HFFc6 (cell line): ENCODE measurements around the gene CEP250. TPM values are rescaled to one million over a fixed set of nuclear protein-coding genes. Genes with fewer than 3 reads are reported as not detected.

Source experiments
- DNase-seq: peaks from one replicate; pipeline ENCODE4 v3.0.0-alpha.2; 2018
- H3K27ac Mint-ChIP-seq: 2 replicates; pipeline ENCODE4 v1.8.0; 2020; ENCODE audit warnings: mild to moderate bottlenecking, mixed read lengths
- H3K27me3 Mint-ChIP-seq: 2 replicates; pipeline ENCODE4 v1.8.0; 2021; ENCODE audit warnings: mild to moderate bottlenecking, moderate library complexity, mixed read lengths; ENCODE audit not compliant: insufficient read depth
- H3K36me3 Mint-ChIP-seq: 2 replicates; pipeline ENCODE4 v1.8.0; 2021; ENCODE audit warnings: low read depth, mixed read lengths
- H3K4me1 Mint-ChIP-seq: 2 replicates; pipeline ENCODE4 v1.8.0; 2020; ENCODE audit warnings: low read depth, mixed read lengths
- H3K4me3 Mint-ChIP-seq: 2 replicates; pipeline ENCODE4 v1.8.0; 2020; ENCODE audit warnings: mild to moderate bottlenecking, moderate library complexity, mixed read lengths
- H3K9me3 Mint-ChIP-seq: 2 replicates; pipeline ENCODE4 v1.8.0; 2020; ENCODE audit warnings: mild to moderate bottlenecking, mixed read lengths
- microRNA-seq: library from miRNA; unstranded; fragments of <30 nt; microRNA quantifications from one replicate; pipeline ENCODE4, GENCODE V29; 2019
- total RNA-seq, 6 experiments: library from RNA; stranded (reverse); fragmentation: NEBNext Ultra II Directional; extraction: Animal tissue kit (Norgen Biotek cat#: 25700); gene quantifications; 2 replicates in 1 of 6; 3 replicates in 5 of 6; pipeline ENCODE4 v1.2.3, GENCODE V29; 2021
- TF ChIP-seq, protein P1 (sequence below): fragments of 200-600 bp; sonication (generic); IDR thresholded peaks from 2 replicates; pipeline ENCODE4 v1.5.0; 2021; ENCODE audit warnings: antibody characterized with exemption, mild to moderate bottlenecking

The CEP250 gene
- total RNA-seq, 6 experiments from 2014 or later: 18.3 to 26.3 (median 22.9) TPM

DNA sequence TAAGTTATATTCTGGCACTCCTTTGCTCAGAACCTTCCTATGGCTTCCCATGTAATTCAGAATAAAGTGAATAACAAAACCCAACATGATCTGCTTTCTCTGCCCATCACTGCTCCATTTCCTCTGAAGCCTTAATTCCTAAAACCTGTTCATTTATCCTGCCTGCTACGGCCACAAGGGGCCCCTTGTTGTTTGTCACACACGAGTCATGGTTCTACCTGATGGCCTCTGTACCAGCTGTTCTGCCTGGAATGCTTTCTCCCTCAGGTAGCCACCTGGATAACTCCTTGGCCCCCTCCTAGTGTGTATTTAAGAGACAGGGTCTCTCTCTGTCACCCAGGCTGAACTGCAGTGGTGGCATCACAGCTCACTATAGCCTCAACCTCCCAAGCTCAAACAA, 113.2 kb downstream of the CEP250 start:
- peaks cover 11% of the 10 kb centered on the region for H3K36me3 Mint-ChIP-seq
- H3K4me3 Mint-ChIP-seq: no peak overlapping the region
- peaks cover 10% of the 10 kb centered on the region for H3K27me3 Mint-ChIP-seq
- TF ChIP-seq, protein P1, sequence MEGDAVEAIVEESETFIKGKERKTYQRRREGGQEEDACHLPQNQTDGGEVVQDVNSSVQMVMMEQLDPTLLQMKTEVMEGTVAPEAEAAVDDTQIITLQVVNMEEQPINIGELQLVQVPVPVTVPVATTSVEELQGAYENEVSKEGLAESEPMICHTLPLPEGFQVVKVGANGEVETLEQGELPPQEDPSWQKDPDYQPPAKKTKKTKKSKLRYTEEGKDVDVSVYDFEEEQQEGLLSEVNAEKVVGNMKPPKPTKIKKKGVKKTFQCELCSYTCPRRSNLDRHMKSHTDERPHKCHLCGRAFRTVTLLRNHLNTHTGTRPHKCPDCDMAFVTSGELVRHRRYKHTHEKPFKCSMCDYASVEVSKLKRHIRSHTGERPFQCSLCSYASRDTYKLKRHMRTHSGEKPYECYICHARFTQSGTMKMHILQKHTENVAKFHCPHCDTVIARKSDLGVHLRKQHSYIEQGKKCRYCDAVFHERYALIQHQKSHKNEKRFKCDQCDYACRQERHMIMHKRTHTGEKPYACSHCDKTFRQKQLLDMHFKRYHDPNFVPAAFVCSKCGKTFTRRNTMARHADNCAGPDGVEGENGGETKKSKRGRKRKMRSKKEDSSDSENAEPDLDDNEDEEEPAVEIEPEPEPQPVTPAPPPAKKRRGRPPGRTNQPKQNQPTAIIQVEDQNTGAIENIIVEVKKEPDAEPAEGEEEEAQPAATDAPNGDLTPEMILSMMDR: peak; percentile 40; the same call in 1 of the 2 replicates
- no peaks in the 10 kb centered on the region for H3K4me1 Mint-ChIP-seq
- no peak overlapping the region for H3K27ac Mint-ChIP-seq
- no peak for DNase-seq
- peaks cover 12% of the 10 kb centered on the region for H3K9me3 Mint-ChIP-seq

Small RNA genes within 50 kb of the gene (microRNA-seq; reads per million reads assigned to microRNA genes)
- not detected for gene MIR1289-1

Other genes starting within 250 kb of the CEP250 start
- gene MMP24, start 228.9 kb upstream of the CEP250 start, total RNA-seq: 1 to 10 TPM in 1 of 6 experiments, under 1 TPM in 5; 0.48 to 1.2 (median 0.65) TPM
- gene MMP24OS, start 177.5 kb upstream of the CEP250 start, total RNA-seq: 100 to 1,000 TPM in 4 of 6 experiments, 10 to 100 TPM in 2; 91.7 to 117 (median 105) TPM
- gene EIF6, start 170.8 kb upstream of the CEP250 start, total RNA-seq: 100 to 1,000 TPM; 176 to 194 (median 185) TPM
- not detected for gene FAM83C, start 163.2 kb upstream of the CEP250 start, total RNA-seq
- gene UQCC1, start 43.6 kb upstream of the CEP250 start, total RNA-seq: 10 to 100 TPM; 38.6 to 51.1 (median 46.1) TPM
- gene GDF5, start 17.4 kb upstream of the CEP250 start, total RNA-seq: under 1 TPM; 0.20 to 0.47 (median 0.35) TPM
- gene C20orf173, start 74.1 kb downstream of the CEP250 start, total RNA-seq: not detected
- gene ERGIC3, start 86.5 kb downstream of the CEP250 start, total RNA-seq: 100 to 1,000 TPM; 231 to 275 (median 239) TPM
- gene SPAG4, start 160.2 kb downstream of the CEP250 start, total RNA-seq: 1 to 10 TPM; 2.2 to 3.6 (median 2.8) TPM
- gene CPNE1, start 209.3 kb downstream of the CEP250 start, total RNA-seq: 100 to 1,000 TPM; 200 to 230 (median 213) TPM
- 10 to 100 TPM; 61.5 to 85.3 (median 78.7) TPM for gene RBM12, start 209.3 kb downstream of the CEP250 start, total RNA-seq
- gene NFS1, start 243.8 kb downstream of the CEP250 start, total RNA-seq: 10 to 100 TPM; 28.6 to 40.6 (median 34.6) TPM
- gene ROMO1, start 243.8 kb downstream of the CEP250 start, total RNA-seq: 100 to 1,000 TPM; 158 to 236 (median 195) TPM